NB4 (cell line): ENCODE data around the gene COL17A1.

Experiments used
- DNase-seq: peaks from one replicate; pipeline ENCODE4 v3.0.0; 2010; ENCODE audit warnings: low read depth
- H3K4me3 ChIP-seq: one replicate; pipeline ENCODE4 v1.5.1; 2011; ENCODE audit warnings: mild to moderate bottlenecking, low read depth, low read length, moderate library complexity
- CTCF ChIP-seq: IDR thresholded peaks from one replicate; pipeline ENCODE4 v1.5.1; 2012; ENCODE audit warnings: low read depth, low read length
- MAX ChIP-seq: IDR thresholded peaks from 2 replicates; pipeline ENCODE4 v1.6.1; 2011; ENCODE audit warnings: low read depth, low read length
- MYC ChIP-seq: IDR thresholded peaks from 2 replicates; pipeline ENCODE4 v1.6.1; 2011; ENCODE audit warnings: low read depth, low read length
- POLR2A ChIP-seq: IDR thresholded peaks from 2 replicates; pipeline ENCODE4 v1.6.1; 2011; ENCODE audit warnings: mild to moderate bottlenecking; ENCODE audit not compliant: insufficient read length; ENCODE audit errors: extremely low read depth

COL17A1 gene

GRCh38 chr10:104085801-104086400 lies at the start of gene COL17A1:
TSS of gene COL17A1 (minus strand) at chr10:104085880. CDS start at chr10:104080673, 5,207 bp downstream.
- TF ChIP-seq POLR2A (no peak), CTCF (no peak), MAX (no peak), MYC (no peak)
- H3K4me3 ChIP-seq, result no peak within 1 kb of the TSS
- no peak for DNase-seq

GRCh38 chr10:104130041-104130440 lies 44.4 kb upstream of the COL17A1 start:
- TF ChIP-seq CTCF (no peak), MAX (no peak), POLR2A (no peak), MYC (no peak)

GRCh38 chr10:104128214-104128613 lies 42.5 kb upstream of the COL17A1 start:
- H3K4me3 ChIP-seq, result no peak overlapping the region
- DNase-seq, result no peak
- TF ChIP-seq MAX (no peak), POLR2A (no peak), MYC (no peak), CTCF (no peak)

More at GRCh38 chr10:104130041-104130440, 44.4 kb upstream of the COL17A1 start:
- H3K4me3 ChIP-seq, result no peak overlapping the region
- no peak for DNase-seq

- H3K4me3 ChIP-seq, result no peak overlapping the region
- TF ChIP-seq MAX (no peak), CTCF (peak; percentile 46), POLR2A (no peak), MYC (no peak)
- DNase-seq, result peak; percentile 45
Measured at GRCh38 chr10:104127411-104127810, 41.7 kb upstream of the COL17A1 start.

GRCh38 chr10:104123397-104123796 lies 37.7 kb upstream of the COL17A1 start:
- TF ChIP-seq CTCF (peak; percentile 33), POLR2A (no peak)
- DNase-seq, result peak; percentile 30
- H3K4me3 ChIP-seq, result peak overlapping the region; percentile 90
